Vagina (tissue), 2 donors: ENCODE measurements around the gene AEBP1. TPM values are rescaled to one million over a fixed set of nuclear protein-coding genes. Genes with fewer than 3 reads are reported as not detected.

Source experiments
- DNase-seq, 2 donors: peaks; one replicate each; pipeline ENCODE4 v3.0.0-alpha.2; 2017; ENCODE audit errors: extremely low spot score in 2 of 2
- H3K27ac ChIP-seq: fragments of 200-600 bp; sonication (generic); one replicate; pipeline ENCODE4 v1.5.1; 2019
- H3K27me3 ChIP-seq: fragments of 200-600 bp; sonication (generic); one replicate; pipeline ENCODE4 v1.5.1; 2019
- H3K36me3 ChIP-seq, 2 donors: fragments of 200-600 bp; sonication (generic); one replicate each; pipeline ENCODE4 v1.5.1; 2017 to 2019
- H3K4me1 ChIP-seq: fragments of 200-600 bp; sonication (generic); one replicate; pipeline ENCODE4 v1.5.1; 2019
- H3K4me3 ChIP-seq, 2 donors: fragments of 200-600 bp; sonication (generic); 1 replicate in 1 of 2; 2 replicates in 1 of 2; pipeline ENCODE4 v1.5.1; 2016 to 2019
- H3K9me3 ChIP-seq: fragments of 200-600 bp; sonication (generic); one replicate; pipeline ENCODE4 v1.5.1; 2019
- POLR2A ChIP-seq, 2 donors: fragments of 450-650 bp; IDR thresholded peaks; one replicate each; pipeline ENCODE4 v1.6.1; 2017; ENCODE audit warnings: antibody characterized with exemption in 2 of 2, mild to moderate bottlenecking in 2 of 2, moderate library complexity in 2 of 2
- POLR2AphosphoS5 ChIP-seq, 2 donors: sonication (generic); formaldehyde crosslinking; IDR thresholded peaks; one replicate each; pipeline ENCODE4 v1.9.0; 2017; ENCODE audit warnings: antibody characterized with exemption in 2 of 2, mild to moderate bottlenecking in 2 of 2, low read depth in 1 of 2; ENCODE audit not compliant: insufficient read depth in 1 of 2
- intact Hi-C: fragments of 100-400 bp; cut with DNase I; formaldehyde crosslinking; loops from one replicate; pipeline ENCODE4 v1.15.1; 2023
- total RNA-seq: library from RNA; depleted of rRNA; stranded (reverse); fragments of >200 nt; gene quantifications from one replicate; pipeline ENCODE4 v1.2.3, GENCODE V29; 2016
- TF ChIP-seq, protein P1 (sequence below), 3 experiments: fragments of 450-650 bp in 2 of 3; fragments of 200-600 bp in 1 of 3; sonication (generic) in 1 of 3; IDR thresholded peaks; one replicate each; pipeline ENCODE4 v1.5.1; 2017 to 2019; ENCODE audit warnings: antibody characterized with exemption in 3 of 3, mild to moderate bottlenecking in 2 of 3, moderate library complexity in 2 of 3

AEBP1 gene
- total RNA-seq, 1 donor from 2014 or later, result 321 TPM

DNA sequence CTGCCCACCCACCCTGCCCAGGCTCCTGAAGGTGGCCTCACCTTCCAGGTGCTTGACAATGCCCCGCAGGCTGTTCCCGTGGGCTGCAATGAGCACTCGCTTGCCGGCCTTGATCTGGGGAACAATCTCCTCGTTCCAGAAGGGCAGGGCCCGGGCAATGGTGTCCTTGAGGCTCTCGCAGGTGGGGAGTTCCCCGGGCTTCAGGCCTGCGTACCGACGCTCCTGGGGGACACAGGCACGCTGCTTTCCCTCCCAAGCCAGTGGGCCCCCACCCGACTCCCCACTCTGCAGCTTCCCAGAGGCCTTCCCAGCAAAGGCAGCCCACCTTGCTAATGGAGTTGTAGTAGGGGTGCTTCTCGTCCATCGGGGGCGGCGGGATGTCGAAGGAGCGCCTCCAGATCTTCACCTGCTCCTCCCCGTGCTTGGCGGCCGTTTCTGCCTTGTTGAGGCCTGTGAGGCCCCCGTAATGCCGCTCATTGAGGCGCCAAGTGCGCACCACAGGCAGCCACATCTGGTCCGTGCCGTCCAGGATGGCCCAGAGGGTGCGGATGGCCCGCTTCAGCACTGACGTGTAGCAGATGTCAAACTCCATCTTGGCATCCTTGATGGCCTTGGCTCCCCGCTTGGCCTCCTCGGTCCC, 39.2 kb upstream of the AEBP1 start:
- DNase-seq, result no peak
- Histone ChIP-seq H3K4me1 (peaks cover 23% of the 10 kb centered on the region), H3K4me3 (no peak overlapping the region), H3K36me3 (peaks cover 0 to 19% of the 10 kb centered on the region in 2 donors), H3K9me3 (no peaks in the 10 kb centered on the region), H3K27ac (no peak overlapping the region), H3K27me3 (no peaks in the 10 kb centered on the region)
- intact Hi-C loops, result no loop called here
- peak in 1 of 2 donors; percentile 2 for TF ChIP-seq POLR2AphosphoS5 (IDR thresholded peaks at IDR 0.05; ENCODE audit: insufficient read depth in 1 of 2, low read depth in 1 of 2)
- TF ChIP-seq, protein P1, sequence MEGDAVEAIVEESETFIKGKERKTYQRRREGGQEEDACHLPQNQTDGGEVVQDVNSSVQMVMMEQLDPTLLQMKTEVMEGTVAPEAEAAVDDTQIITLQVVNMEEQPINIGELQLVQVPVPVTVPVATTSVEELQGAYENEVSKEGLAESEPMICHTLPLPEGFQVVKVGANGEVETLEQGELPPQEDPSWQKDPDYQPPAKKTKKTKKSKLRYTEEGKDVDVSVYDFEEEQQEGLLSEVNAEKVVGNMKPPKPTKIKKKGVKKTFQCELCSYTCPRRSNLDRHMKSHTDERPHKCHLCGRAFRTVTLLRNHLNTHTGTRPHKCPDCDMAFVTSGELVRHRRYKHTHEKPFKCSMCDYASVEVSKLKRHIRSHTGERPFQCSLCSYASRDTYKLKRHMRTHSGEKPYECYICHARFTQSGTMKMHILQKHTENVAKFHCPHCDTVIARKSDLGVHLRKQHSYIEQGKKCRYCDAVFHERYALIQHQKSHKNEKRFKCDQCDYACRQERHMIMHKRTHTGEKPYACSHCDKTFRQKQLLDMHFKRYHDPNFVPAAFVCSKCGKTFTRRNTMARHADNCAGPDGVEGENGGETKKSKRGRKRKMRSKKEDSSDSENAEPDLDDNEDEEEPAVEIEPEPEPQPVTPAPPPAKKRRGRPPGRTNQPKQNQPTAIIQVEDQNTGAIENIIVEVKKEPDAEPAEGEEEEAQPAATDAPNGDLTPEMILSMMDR (IDR thresholded peaks at IDR 0.05), result no peak

DNA sequence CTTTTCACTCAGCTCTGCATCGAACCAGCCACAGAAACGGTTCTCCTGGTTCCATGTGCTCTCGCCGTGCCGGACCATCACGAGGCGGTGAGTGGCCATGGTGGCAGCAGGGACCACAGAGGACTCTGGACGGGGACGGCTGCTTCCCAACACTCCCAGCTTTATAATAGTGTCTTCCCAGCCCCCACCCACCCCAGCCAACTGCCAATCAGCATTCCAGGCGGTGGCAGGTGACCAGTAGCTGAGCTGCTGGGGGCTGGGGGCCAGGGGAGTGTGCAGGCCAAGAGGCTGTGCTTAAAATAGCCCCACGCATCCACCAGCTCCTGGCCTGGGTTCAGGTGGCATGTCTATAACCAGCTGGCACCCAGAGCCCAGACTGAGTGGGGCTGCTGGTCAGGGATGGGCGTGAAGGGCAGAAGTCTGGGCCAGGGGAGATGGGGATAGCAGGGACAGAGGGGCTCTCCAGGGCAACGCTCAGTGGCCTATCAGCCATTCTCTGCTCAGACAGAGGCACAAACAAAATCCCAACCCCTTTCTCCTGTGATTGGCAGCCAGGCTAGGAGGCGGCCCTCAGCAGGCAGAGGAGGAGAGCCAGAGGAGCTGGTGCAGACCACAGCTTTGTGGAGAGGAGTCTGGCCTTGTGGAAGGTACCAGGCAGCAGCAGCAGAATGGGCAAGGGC, 38.6 kb upstream of the AEBP1 start, which contains the start of gene PGAM2:
PGAM2 (minus strand) TSS at position 137 of the 680 bp plus-strand sequence; CDS start at position 99, 38 bp downstream.
- Histone ChIP-seq H3K4me1 (peaks cover 23% of the 10 kb centered on the region), H3K36me3 (peaks cover 0 to 13% of the 10 kb centered on the region in 2 donors), H3K27me3 (no peaks in the 10 kb centered on the region), H3K27ac (no peak within 1 kb of the TSS), H3K9me3 (no peaks in the 10 kb centered on the region), H3K4me3 (no peak within 1 kb of the TSS)
- DNase-seq, result no peak
- TF ChIP-seq POLR2A (IDR thresholded peaks at IDR 0.05), result no peak
- peak in 1 of 2 donors; percentile 33 for TF ChIP-seq POLR2AphosphoS5 (IDR thresholded peaks at IDR 0.05; ENCODE audit: insufficient read depth in 1 of 2, low read depth in 1 of 2)
- TF ChIP-seq, protein P1 (IDR thresholded peaks at IDR 0.05), result no peak
- intact Hi-C loops, result no loop called here

DNA sequence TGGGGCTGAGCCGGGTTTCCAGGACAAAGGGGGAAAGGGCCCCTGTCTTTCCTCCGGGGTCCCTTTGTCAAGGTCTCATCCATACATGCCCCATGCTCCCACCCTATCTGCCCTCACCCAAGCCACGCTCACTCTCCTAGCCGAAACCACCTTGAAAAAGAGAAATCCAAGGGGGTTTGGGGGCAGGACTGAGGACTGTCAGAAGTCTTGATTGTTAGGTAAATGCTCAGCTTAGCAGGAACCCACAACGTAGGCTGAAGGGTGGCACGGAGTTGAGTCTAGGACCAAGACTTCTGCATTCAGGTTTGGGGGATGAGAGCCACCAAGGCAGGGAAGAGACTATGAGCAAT, 38.1 kb upstream of the AEBP1 start:
- intact Hi-C loops, result no loop called here
- Histone ChIP-seq H3K36me3 (peaks cover 0 to 8% of the 10 kb centered on the region in 2 donors), H3K4me3 (no peak overlapping the region), H3K4me1 (peaks cover 23% of the 10 kb centered on the region), H3K27me3 (no peaks in the 10 kb centered on the region), H3K27ac (no peak overlapping the region), H3K9me3 (no peaks in the 10 kb centered on the region)
- DNase-seq, result no peak
- TF ChIP-seq, protein P1 (IDR thresholded peaks at IDR 0.05), result no peak
- TF ChIP-seq POLR2A (IDR thresholded peaks at IDR 0.05), result no peak

DNA sequence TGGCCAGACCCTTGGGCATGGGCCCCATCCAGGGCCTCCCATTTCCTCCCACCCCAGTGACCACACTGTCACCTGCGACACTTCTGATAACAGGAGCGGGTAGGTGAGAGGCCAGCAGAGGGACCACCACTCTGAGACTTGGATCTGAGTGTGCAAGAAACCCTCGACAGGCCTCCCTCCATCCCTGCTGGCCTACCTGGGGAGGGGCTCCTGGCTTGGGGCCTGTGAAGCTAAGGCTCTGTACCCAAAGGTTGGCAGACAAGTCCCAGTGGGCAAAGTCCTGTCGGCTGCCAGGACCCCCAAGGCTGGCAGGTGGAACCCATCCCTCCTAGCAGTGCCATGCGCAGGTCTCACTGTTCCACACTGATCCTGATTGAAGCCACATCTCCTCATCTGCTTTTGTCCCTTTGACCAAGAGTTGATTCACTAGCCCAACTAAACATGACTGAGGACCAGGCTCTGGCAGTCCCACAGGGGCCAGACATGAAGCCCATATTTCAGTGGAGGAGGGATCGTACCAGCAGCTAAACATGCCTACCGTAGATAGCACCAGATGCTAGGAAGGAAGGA, 37.6 kb upstream of the AEBP1 start:
- no peak overlapping the region for H3K4me3 ChIP-seq
- H3K9me3 ChIP-seq, result no peaks in the 10 kb centered on the region
- no peak overlapping the region for H3K27ac ChIP-seq
- intact Hi-C loops, result no loop called here
- TF ChIP-seq POLR2AphosphoS5 (IDR thresholded peaks at IDR 0.05; ENCODE audit: insufficient read depth in 1 of 2, low read depth in 1 of 2) (no peak), POLR2A (IDR thresholded peaks at IDR 0.05) (no peak)
- TF ChIP-seq, protein P1 (IDR thresholded peaks at IDR 0.05), result no peak
- H3K36me3 ChIP-seq, result peaks cover 0 to 6% of the 10 kb centered on the region in 2 donors
- H3K27me3 ChIP-seq, result no peaks in the 10 kb centered on the region
- DNase-seq, result no peak
- H3K4me1 ChIP-seq, result peaks cover 28% of the 10 kb centered on the region
